K562 (cell line): Measurements from ENCODE around the gene PRKCE. TPM values are rescaled to one million over a fixed set of nuclear protein-coding genes. Genes with fewer than 3 reads are reported as not detected.
A peak's percentile ranks its signal among the peaks of the same experiment; 100 is the strongest.

ENCODE experiments used
- DIDO1 ChIP-seq: fragments of 450-650 bp; IDR thresholded peaks from 2 replicates; pipeline ENCODE4 v1.6.1; 2016; ENCODE audit warnings: low read depth, missing biosample characterization, missing genetic modification characterization
- DLX4 ChIP-seq: fragments of 250-450 bp; sonication (Bioruptor Pico); IDR thresholded peaks from 2 replicates; pipeline ENCODE4 v1.6.1; 2021; ENCODE audit warnings: mild to moderate bottlenecking
- HMG20B ChIP-seq: fragments of 250-450 bp; sonication (Bioruptor Pico); IDR thresholded peaks from 2 replicates; pipeline ENCODE4 v1.5.0; 2021; ENCODE audit warnings: mild to moderate bottlenecking
- HMGN3 ChIP-seq: IDR thresholded peaks from 2 replicates; pipeline ENCODE4 v1.6.1; 2011; ENCODE audit warnings: borderline replicate concordance, low read depth, mild to moderate bottlenecking, mixed read lengths, low read length; ENCODE audit not compliant: insufficient read length; ENCODE audit errors: extremely low read depth
- JUND ChIP-seq, 2 experiments: IDR thresholded peaks; 2 replicates in 1 of 2; 3 replicates in 1 of 2; pipeline ENCODE4 v1.6.1; 2011; ENCODE audit warnings: borderline replicate concordance in 2 of 2, low read depth in 2 of 2, low read length in 2 of 2, improper control_type of control experiment in 1 of 2, missing biosample characterization in 1 of 2, missing genetic modification characterization in 1 of 2, missing genetic modification reagents in 1 of 2
- MCM3 ChIP-seq: fragments of 450-650 bp; IDR thresholded peaks from 2 replicates; pipeline ENCODE4 v1.6.1; 2016
- NEUROD1 ChIP-seq: fragments of 150-350 bp; IDR thresholded peaks from 2 replicates; pipeline ENCODE4 v1.6.1; 2014; ENCODE audit warnings: borderline replicate concordance, low read length, low read depth; ENCODE audit not compliant: partially characterized antibody
- NR2C1 ChIP-seq, 2 experiments: fragments of 450-650 bp; IDR thresholded peaks; 2 replicates each; pipeline ENCODE4 v1.6.1; 2017; ENCODE audit warnings: mild to moderate bottlenecking in 2 of 2, antibody characterized with exemption in 1 of 2, inconsistent platforms in 1 of 2, missing compliant biosample characterization in 1 of 2, missing genetic modification characterization in 1 of 2
- PHF20 ChIP-seq: fragments of 450-650 bp; IDR thresholded peaks from 2 replicates; pipeline ENCODE4 v1.6.1; 2018; ENCODE audit not compliant: partially characterized antibody
- POLR2G ChIP-seq: fragments of 200-400 bp; formaldehyde crosslinking; IDR thresholded peaks from 2 replicates; pipeline ENCODE4 v1.6.1; 2017; ENCODE audit warnings: low read depth, mild to moderate bottlenecking, antibody characterized with exemption, low read length, moderate library complexity
- PTTG1 ChIP-seq: fragments of 450-650 bp; IDR thresholded peaks from 2 replicates; pipeline ENCODE4 v1.6.1; 2016; ENCODE audit warnings: low read depth, mild to moderate bottlenecking, missing genetic modification characterization, missing compliant biosample characterization
- SUPT5H ChIP-seq: fragments of 450-650 bp; IDR thresholded peaks from 2 replicates; pipeline ENCODE4 v1.6.1; 2016
- ZC3H8 ChIP-seq: fragments of 450-650 bp; IDR thresholded peaks from 2 replicates; pipeline ENCODE4 v1.6.1; 2017
- polyA plus RNA-seq, 8 experiments: library from polyadenylated mRNA; depleted of rRNA in 4 of 8; stranded (reverse) in 5 of 8; unstranded in 3 of 8; fragments of >200 nt; fragmentation: Nextera tagmentation in 2 of 8; fragmentation: Illumina TruSeq in 1 of 8; extraction: Ambion mirVana in 2 of 8; extraction: Trizol in 1 of 8; gene quantifications; 2 replicates each; pipeline versions ENCODE4 v1.2.1 to v1.2.3, GENCODE V29; 2011 to 2014; ENCODE audit warnings: inconsistent platforms in 1 of 8, missing spikeins in 1 of 8
- total RNA-seq, 7 experiments: library from RNA; depleted of rRNA in 6 of 7; stranded (reverse); fragments of >200 nt in 6 of 7; fragmentation: Illumina TruSeq in 2 of 7; extraction: Trizol in 2 of 7; gene quantifications; 2 replicates each; pipeline versions ENCODE4 v1.2.1 to v1.2.3, GENCODE V29; 2011 to 2021; ENCODE audit warnings: low replicate concordance in 1 of 7
- TF ChIP-seq, protein P1 (sequence below): fragments of 450-650 bp; IDR thresholded peaks from 2 replicates; pipeline ENCODE4 v1.6.1; 2014; ENCODE audit warnings: low read depth, mild to moderate bottlenecking, moderate library complexity, borderline replicate concordance
- TF ChIP-seq, protein P2 (sequence below): sonication (generic); formaldehyde crosslinking; IDR thresholded peaks from 2 replicates; pipeline ENCODE4 v1.8.0; 2022; ENCODE audit warnings: mild to moderate bottlenecking, low read depth, missing genetic modification reagents
- TF ChIP-seq, protein P3 (sequence below): fragments of 200-400 bp; formaldehyde crosslinking; IDR thresholded peaks from 2 replicates; pipeline ENCODE4 v1.6.1; 2017; ENCODE audit warnings: mild to moderate bottlenecking, low read depth, low read length, moderate library complexity
- TF ChIP-seq, protein P4 (sequence below): sonication (generic); formaldehyde crosslinking; IDR thresholded peaks from 2 replicates; pipeline ENCODE4 v1.8.1; 2023; ENCODE audit warnings: mild to moderate bottlenecking, missing genetic modification reagents

PRKCE gene
- total and polyA plus RNA-seq, 9 of the 15 experiments (the other 6 are each of a cell fraction or from before 2014, with no cell fraction given), result 0.06 to 1.0 (median 0.22) TPM; not detected in 1

DNA sequence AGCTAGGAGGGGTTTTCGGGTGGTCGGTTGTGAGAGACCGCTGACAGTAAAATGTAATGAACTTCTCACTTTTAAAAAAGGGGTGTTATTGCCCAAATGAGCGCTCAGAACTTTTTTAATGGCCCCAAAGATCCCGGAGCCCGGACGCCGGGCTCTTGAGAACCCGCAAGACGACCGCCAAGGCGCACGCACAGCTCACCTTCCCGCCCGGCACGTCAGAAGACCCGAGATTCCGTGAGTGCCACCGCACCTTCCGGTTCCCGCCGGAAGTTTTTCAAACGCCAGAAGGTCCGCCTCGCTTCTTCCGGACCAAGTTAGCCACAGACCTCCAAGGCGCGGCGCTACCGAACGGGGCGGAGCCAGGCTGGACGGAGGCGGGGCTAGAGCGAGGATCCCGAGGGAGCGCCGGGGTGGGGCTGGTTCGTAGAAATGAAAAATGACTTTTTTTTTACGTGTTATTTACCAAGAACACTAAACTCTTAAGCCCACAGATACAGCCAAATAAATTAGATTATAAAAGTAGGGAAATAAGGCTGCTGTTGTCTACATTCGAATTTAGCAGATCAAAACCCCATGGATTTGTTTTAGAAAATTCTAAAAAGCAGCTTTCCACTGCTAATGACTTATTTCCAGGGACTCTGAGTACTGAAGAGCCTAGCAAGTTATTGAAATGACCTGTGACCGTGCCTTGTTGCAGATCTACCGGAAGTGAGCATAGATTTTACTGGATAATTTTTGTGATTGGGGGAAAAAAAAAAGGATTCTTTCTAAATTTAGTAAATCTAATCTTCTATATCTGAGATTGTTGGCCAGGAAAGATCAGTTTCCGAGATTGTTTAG is 40.2 kb upstream of the PRKCE start, which contains the start of gene SRBD1 (continued):
- TF ChIP-seq DLX4 (CRISPR knock-in tag) (no peak), HMGN3 (peak; percentile 54), PTTG1 (no peak), POLR2G (peak; percentile 98), HMG20B (no peak), NR2C1 (IDR thresholded peaks at IDR 0.05) (peak; percentile 81), NR2C1 (tag; IDR thresholded peaks at IDR 0.05) (peak; percentile 84), JUND (IDR thresholded peaks at IDR 0.05; ENCODE audit: borderline replicate concordance, low read depth, low read length) (peak; percentile 47; the same call in 1 of the 2 replicates), JUND (tag; IDR thresholded peaks at IDR 0.05; ENCODE audit: borderline replicate concordance, low read depth, low read length) (no peak; the same call in 2 of the 3 replicates), PHF20 (peak; percentile 53), SUPT5H (peak; percentile 90), NEUROD1 (no peak), ZC3H8 (no peak), DIDO1 (tag) (peak; percentile 37; the same call in 1 of the 2 replicates), MCM3 (no peak)
- TF ChIP-seq, protein P1, sequence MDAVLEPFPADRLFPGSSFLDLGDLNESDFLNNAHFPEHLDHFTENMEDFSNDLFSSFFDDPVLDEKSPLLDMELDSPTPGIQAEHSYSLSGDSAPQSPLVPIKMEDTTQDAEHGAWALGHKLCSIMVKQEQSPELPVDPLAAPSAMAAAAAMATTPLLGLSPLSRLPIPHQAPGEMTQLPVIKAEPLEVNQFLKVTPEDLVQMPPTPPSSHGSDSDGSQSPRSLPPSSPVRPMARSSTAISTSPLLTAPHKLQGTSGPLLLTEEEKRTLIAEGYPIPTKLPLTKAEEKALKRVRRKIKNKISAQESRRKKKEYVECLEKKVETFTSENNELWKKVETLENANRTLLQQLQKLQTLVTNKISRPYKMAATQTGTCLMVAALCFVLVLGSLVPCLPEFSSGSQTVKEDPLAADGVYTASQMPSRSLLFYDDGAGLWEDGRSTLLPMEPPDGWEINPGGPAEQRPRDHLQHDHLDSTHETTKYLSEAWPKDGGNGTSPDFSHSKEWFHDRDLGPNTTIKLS, result peak; percentile 67; the same call in 1 of the 2 replicates
- TF ChIP-seq, protein P2, sequence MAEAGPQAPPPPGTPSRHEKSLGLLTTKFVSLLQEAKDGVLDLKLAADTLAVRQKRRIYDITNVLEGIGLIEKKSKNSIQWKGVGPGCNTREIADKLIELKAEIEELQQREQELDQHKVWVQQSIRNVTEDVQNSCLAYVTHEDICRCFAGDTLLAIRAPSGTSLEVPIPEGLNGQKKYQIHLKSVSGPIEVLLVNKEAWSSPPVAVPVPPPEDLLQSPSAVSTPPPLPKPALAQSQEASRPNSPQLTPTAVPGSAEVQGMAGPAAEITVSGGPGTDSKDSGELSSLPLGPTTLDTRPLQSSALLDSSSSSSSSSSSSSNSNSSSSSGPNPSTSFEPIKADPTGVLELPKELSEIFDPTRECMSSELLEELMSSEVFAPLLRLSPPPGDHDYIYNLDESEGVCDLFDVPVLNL, result no peak
- TF ChIP-seq, protein P3, sequence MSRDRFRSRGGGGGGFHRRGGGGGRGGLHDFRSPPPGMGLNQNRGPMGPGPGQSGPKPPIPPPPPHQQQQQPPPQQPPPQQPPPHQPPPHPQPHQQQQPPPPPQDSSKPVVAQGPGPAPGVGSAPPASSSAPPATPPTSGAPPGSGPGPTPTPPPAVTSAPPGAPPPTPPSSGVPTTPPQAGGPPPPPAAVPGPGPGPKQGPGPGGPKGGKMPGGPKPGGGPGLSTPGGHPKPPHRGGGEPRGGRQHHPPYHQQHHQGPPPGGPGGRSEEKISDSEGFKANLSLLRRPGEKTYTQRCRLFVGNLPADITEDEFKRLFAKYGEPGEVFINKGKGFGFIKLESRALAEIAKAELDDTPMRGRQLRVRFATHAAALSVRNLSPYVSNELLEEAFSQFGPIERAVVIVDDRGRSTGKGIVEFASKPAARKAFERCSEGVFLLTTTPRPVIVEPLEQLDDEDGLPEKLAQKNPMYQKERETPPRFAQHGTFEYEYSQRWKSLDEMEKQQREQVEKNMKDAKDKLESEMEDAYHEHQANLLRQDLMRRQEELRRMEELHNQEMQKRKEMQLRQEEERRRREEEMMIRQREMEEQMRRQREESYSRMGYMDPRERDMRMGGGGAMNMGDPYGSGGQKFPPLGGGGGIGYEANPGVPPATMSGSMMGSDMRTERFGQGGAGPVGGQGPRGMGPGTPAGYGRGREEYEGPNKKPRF, result no peak
- TF ChIP-seq, protein P4, sequence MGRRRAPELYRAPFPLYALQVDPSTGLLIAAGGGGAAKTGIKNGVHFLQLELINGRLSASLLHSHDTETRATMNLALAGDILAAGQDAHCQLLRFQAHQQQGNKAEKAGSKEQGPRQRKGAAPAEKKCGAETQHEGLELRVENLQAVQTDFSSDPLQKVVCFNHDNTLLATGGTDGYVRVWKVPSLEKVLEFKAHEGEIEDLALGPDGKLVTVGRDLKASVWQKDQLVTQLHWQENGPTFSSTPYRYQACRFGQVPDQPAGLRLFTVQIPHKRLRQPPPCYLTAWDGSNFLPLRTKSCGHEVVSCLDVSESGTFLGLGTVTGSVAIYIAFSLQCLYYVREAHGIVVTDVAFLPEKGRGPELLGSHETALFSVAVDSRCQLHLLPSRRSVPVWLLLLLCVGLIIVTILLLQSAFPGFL, result no peak
